HEK293 (cell line): Measurements from ENCODE around the gene DYNLT1.

Source experiments
- CTCF ChIA-PET: fragments of 350-600 bp; formaldehyde crosslinking; extraction: SDS; loops from one replicate; lab custom pipeline; 2021; ENCODE audit warnings: antibody characterized with exemption; lab: Yijun Ruan, JAX
- POLR2A ChIA-PET: fragments of 300-600 bp; formaldehyde crosslinking; extraction: SDS; loops from one replicate; lab custom pipeline; 2020; ENCODE audit warnings: antibody characterized with exemption, inconsistent platforms; lab: Yijun Ruan, JAX
- H3K27ac ChIP-seq: fragments of 200-500 bp; sonication (Bioruptor generic); 2 replicates; pipeline ENCODE4 v1.5.1; 2014; ENCODE audit warnings: low read depth, low read length, control low read depth, inconsistent platforms; ENCODE audit errors: extremely low read depth
- H3K36me3 ChIP-seq, 2 experiments: fragments of 200-500 bp in 1 of 2; sonication (Bioruptor generic) in 1 of 2; 1 replicate in 1 of 2; 2 replicates in 1 of 2; pipeline ENCODE4 v1.5.1; 2014 to 2017; ENCODE audit warnings: inconsistent platforms in 2 of 2, low read length in 2 of 2; ENCODE audit not compliant: control insufficient read depth in 2 of 2, insufficient read depth in 1 of 2
- H3K4me1 ChIP-seq: fragments of 200-500 bp; sonication (Bioruptor generic); 2 replicates; pipeline ENCODE4 v1.5.1; 2014; ENCODE audit warnings: mild to moderate bottlenecking, low read length, inconsistent platforms; ENCODE audit not compliant: control insufficient read depth, insufficient read depth
- H3K4me3 ChIP-seq: 2 replicates; pipeline ENCODE4 v1.5.1; 2011; ENCODE audit warnings: low read depth, mild to moderate bottlenecking, control low read depth, low read length, moderate library complexity
- H3K9me3 ChIP-seq: fragments of 200-500 bp; sonication (Bioruptor generic); 2 replicates; pipeline ENCODE4 v1.5.1; 2014; ENCODE audit warnings: low read depth, low read length, inconsistent platforms; ENCODE audit not compliant: control insufficient read depth, insufficient read depth
- ATF2 ChIP-seq: fragments of 450-650 bp; formaldehyde crosslinking; IDR thresholded peaks from 2 replicates; pipeline ENCODE4 v1.5.1; 2016; ENCODE audit warnings: missing biosample characterization, missing genetic modification characterization, low read depth
- KLF7 ChIP-seq: fragments of 450-650 bp; formaldehyde crosslinking; IDR thresholded peaks from 2 replicates; pipeline ENCODE4 v1.5.1; 2016; ENCODE audit warnings: missing biosample characterization, missing genetic modification characterization, borderline replicate concordance
- REPIN1 ChIP-seq: fragments of 450-650 bp; formaldehyde crosslinking; IDR thresholded peaks from 2 replicates; pipeline ENCODE4 v1.5.1; 2017; ENCODE audit warnings: missing biosample characterization, missing genetic modification characterization, low read depth
- WT1 ChIP-seq: fragments of 450-650 bp; formaldehyde crosslinking; IDR thresholded peaks from 2 replicates; pipeline ENCODE4 v1.5.1; 2016; ENCODE audit warnings: missing biosample characterization, missing genetic modification characterization
- ZNF16 ChIP-seq: fragments of 450-650 bp; formaldehyde crosslinking; IDR thresholded peaks from 2 replicates; pipeline ENCODE4 v1.5.1; 2016; ENCODE audit warnings: low read depth, missing biosample characterization, missing genetic modification characterization
- ZNF175 ChIP-seq: fragments of 450-650 bp; formaldehyde crosslinking; IDR thresholded peaks from 2 replicates; pipeline ENCODE4 v1.5.1; 2016; ENCODE audit warnings: missing biosample characterization, missing genetic modification characterization
- ZNF184 ChIP-seq: fragments of 450-650 bp; IDR thresholded peaks from 2 replicates; pipeline ENCODE4 v1.5.1; 2018; ENCODE audit warnings: missing biosample characterization, mild to moderate bottlenecking, missing genetic modification characterization
- ZNF362 ChIP-seq: fragments of 450-650 bp; formaldehyde crosslinking; IDR thresholded peaks from 2 replicates; pipeline ENCODE4 v1.5.1; 2016; ENCODE audit warnings: missing biosample characterization, missing genetic modification characterization
- ZNF426 ChIP-seq: fragments of 450-650 bp; formaldehyde crosslinking; IDR thresholded peaks from 2 replicates; pipeline ENCODE4 v1.5.1; 2017; ENCODE audit warnings: missing biosample characterization, missing genetic modification characterization, mild to moderate bottlenecking, inconsistent platforms, moderate library complexity
- ZNF629 ChIP-seq: fragments of 450-650 bp; formaldehyde crosslinking; IDR thresholded peaks from 2 replicates; pipeline ENCODE4 v1.5.1; 2017; ENCODE audit warnings: missing biosample characterization, missing genetic modification characterization
- ZNF791 ChIP-seq: fragments of 450-650 bp; formaldehyde crosslinking; IDR thresholded peaks from 2 replicates; pipeline ENCODE4 v1.5.1; 2016; ENCODE audit warnings: missing biosample characterization, missing genetic modification characterization
- TF ChIP-seq, protein P1 (sequence below): fragments of 450-650 bp; formaldehyde crosslinking; IDR thresholded peaks from 2 replicates; pipeline ENCODE4 v1.5.1; 2016; ENCODE audit warnings: missing biosample characterization, missing genetic modification characterization
- TF ChIP-seq, protein P2 (sequence below): fragments of 450-650 bp; formaldehyde crosslinking; IDR thresholded peaks from 2 replicates; pipeline ENCODE4 v1.5.1; 2016; ENCODE audit warnings: missing biosample characterization, missing genetic modification characterization
- TF ChIP-seq, protein P3 (sequence below): fragments of 450-650 bp; formaldehyde crosslinking; IDR thresholded peaks from 2 replicates; pipeline ENCODE4; 2016; ENCODE audit warnings: missing biosample characterization, missing genetic modification characterization
- TF ChIP-seq, protein P4 (sequence below): fragments of 450-650 bp; formaldehyde crosslinking; IDR thresholded peaks from 2 replicates; pipeline ENCODE4 v1.5.1; 2016; ENCODE audit warnings: missing biosample characterization, missing genetic modification characterization
- TF ChIP-seq, protein P5 (sequence below): fragments of 450-650 bp; formaldehyde crosslinking; optimal IDR thresholded peaks from 2 replicates; pipeline ENCODE3; 2016; ENCODE audit warnings: missing biosample characterization, mild to moderate bottlenecking, missing genetic modification characterization

DYNLT1 gene

GRCh38 chr6:158591810-158592209, 52.7 kb downstream of the DYNLT1 start (continued):
- TF ChIP-seq ZNF16 (tag by site-specific recombination) (no peak), ZNF362 (tag by site-specific recombination) (no peak), ZNF426 (tag by site-specific recombination) (no peak), ZNF175 (tag by site-specific recombination) (no peak)
- TF ChIP-seq, all 188 proteins: peak for 0

DNA sequence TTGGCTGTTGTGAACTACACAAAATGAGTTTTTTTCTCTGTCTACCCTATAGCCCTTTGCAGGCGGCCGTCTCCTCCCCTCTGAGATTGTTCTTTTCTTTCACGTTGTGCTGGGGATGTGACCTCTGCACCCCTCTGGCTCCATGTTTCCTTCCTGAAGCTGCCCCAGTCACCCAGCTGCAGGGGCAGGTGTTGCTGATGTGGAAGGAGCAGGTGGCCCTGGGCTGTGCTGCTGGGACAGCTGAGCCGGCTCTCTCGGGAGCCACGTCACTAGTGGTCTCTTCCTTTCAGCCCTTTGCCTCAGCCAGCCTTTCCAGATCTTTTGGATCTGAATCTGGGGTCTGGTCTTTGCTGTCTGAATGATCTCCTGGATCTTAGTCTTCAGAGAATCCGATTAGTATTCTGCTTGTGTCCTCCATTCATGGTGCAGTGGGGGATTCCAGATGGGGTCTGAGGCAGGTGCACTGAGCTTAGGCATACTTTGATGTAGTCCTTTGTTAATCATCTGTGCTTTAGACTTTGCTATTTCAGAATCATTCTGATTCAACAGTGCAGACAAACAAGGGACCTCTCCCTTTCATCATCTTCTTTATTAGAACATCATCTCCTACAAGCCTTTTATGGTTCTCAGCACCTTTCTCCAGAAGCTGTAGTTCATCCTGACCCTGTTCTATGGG, 53.3 kb downstream of the DYNLT1 start:
- ChIA-PET POLR2A (no interaction called here), CTCF (interaction anchor here (0.6 to 1.0 kb wide), 2 partner anchors 100 to 719 kb away, joined by 3 read pairs; no protein-coding TSS in a partner anchor)
- Histone ChIP-seq H3K9me3 (no peaks in the 10 kb centered on the region), H3K36me3 (peaks cover 22 to 94% of the 10 kb centered on the region in 2 experiments; a peak in 2 of 3 replicates), H3K27ac (no peak overlapping the region), H3K4me3 (no peak overlapping the region), H3K4me1 (no peaks in the 10 kb centered on the region)
- TF ChIP-seq WT1 (tag by site-specific recombination) (no peak), ZNF184 (tag by site-specific recombination) (no peak), KLF7 (no peak), ZNF791 (no peak), REPIN1 (tag by site-specific recombination) (no peak)
- TF ChIP-seq, protein P1, sequence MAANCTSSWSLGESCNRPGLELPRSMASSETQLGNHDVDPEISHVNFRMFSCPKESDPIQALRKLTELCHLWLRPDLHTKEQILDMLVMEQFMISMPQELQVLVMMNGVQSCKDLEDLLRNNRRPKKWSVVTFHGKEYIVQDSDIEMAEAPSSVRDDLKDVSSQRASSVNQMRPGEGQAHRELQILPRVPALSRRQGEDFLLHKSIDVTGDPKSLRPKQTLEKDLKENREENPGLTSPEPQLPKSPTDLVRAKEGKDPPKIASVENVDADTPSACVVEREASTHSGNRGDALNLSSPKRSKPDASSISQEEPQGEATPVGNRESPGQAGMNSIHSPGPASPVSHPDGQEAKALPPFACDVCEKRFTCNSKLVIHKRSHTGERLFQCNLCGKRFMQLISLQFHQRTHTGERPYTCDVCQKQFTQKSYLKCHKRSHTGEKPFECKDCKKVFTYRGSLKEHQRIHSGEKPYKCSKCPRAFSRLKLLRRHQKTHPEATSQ (tag by site-specific recombination) = no peak
- TF ChIP-seq, protein P2, sequence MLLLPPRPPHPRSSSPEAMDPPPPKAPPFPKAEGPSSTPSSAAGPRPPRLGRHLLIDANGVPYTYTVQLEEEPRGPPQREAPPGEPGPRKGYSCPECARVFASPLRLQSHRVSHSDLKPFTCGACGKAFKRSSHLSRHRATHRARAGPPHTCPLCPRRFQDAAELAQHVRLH (tag by site-specific recombination) = no peak
- TF ChIP-seq, protein P3, sequence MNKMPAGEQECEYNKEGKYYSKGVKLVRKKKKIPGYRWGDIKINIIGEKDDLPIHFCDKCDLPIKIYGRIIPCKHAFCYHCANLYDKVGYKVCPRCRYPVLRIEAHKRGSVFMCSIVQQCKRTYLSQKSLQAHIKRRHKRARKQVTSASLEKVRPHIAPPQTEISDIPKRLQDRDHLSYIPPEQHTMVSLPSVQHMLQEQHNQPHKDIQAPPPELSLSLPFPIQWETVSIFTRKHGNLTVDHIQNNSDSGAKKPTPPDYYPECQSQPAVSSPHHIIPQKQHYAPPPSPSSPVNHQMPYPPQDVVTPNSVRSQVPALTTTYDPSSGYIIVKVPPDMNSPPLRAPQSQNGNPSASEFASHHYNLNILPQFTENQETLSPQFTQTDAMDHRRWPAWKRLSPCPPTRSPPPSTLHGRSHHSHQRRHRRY (tag by site-specific recombination) = no peak
- TF ChIP-seq, protein P4, sequence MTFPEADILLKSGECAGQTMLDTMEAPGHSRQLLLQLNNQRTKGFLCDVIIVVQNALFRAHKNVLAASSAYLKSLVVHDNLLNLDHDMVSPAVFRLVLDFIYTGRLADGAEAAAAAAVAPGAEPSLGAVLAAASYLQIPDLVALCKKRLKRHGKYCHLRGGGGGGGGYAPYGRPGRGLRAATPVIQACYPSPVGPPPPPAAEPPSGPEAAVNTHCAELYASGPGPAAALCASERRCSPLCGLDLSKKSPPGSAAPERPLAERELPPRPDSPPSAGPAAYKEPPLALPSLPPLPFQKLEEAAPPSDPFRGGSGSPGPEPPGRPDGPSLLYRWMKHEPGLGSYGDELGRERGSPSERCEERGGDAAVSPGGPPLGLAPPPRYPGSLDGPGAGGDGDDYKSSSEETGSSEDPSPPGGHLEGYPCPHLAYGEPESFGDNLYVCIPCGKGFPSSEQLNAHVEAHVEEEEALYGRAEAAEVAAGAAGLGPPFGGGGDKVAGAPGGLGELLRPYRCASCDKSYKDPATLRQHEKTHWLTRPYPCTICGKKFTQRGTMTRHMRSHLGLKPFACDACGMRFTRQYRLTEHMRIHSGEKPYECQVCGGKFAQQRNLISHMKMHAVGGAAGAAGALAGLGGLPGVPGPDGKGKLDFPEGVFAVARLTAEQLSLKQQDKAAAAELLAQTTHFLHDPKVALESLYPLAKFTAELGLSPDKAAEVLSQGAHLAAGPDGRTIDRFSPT (tag by site-specific recombination) = no peak

DNA sequence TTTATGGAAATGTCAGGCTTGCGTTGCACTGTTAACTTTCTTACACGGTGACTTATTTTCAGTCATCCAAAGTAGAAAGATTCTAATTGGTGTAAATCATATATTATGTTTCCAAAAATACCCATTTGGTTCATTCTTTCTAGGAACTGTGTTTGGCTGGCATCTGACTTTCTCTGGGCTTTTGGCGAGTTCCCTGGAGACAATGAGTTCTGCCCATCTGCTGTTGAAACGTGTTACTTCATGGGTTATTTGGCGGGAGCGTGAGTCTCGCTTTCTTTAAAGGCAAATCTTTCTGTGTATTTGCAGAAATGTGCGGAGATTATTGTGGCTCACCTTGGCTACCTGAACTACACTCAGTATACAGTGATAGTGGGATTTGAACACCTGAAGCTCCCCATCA, 55.2 kb downstream of the DYNLT1 start:
- TF ChIP-seq, protein P5, sequence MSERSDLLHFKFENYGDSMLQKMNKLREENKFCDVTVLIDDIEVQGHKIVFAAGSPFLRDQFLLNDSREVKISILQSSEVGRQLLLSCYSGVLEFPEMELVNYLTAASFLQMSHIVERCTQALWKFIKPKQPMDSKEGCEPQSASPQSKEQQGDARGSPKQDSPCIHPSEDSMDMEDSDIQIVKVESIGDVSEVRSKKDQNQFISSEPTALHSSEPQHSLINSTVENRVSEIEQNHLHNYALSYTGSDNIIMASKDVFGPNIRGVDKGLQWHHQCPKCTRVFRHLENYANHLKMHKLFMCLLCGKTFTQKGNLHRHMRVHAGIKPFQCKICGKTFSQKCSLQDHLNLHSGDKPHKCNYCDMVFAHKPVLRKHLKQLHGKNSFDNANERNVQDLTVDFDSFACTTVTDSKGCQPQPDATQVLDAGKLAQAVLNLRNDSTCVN (tag by site-specific recombination) = no peak
- no peak for TF ChIP-seq ZNF629 (tag by site-specific recombination)
- no peak for TF ChIP-seq ATF2
- CTCF ChIA-PET = interaction anchor here (0.7 kb wide), 1 partner anchor 200 kb away, joined by 3 read pairs; no protein-coding TSS in a partner anchor
- no peaks in the 10 kb centered on the region for H3K4me1 ChIP-seq
- H3K9me3 ChIP-seq = no peaks in the 10 kb centered on the region
- H3K36me3 ChIP-seq = peaks cover 28 to 97% of the 10 kb centered on the region in 2 experiments; a peak in 2 of 3 replicates
- POLR2A ChIA-PET = no interaction called here
- no peak overlapping the region for H3K27ac ChIP-seq
- no peak overlapping the region for H3K4me3 ChIP-seq
